GM12872 (cell line): ENCODE measurements around the gene VPS18.

ENCODE experiments used
- TF ChIP-seq, protein P1 (sequence below): IDR thresholded peaks from 3 replicates; pipeline ENCODE4 v1.5.1; 2011; ENCODE audit warnings: low read depth, mild to moderate bottlenecking, low read length, moderate library complexity; ENCODE audit not compliant: insufficient read depth

Gene VPS18

DNA sequence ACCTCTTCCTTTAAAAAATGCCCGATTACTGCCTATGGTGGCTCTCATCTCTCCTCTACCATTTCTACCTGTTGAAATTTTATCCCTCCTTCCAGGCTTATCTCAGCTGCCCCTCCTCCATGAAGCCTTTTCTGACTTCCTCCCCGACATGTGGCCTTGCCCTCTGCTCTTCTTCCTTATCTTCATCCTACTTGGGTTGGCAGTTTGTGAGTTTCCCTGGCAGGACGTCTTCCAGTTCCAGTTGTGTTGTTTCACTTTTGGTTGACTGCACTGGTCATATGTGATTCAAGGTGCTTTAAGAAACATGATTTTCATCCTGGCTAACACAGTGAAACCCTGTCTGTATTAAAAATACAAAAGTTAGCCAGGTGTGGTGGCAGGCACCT lies 39.3 kb downstream of the VPS18 start:
- TF ChIP-seq, protein P1, sequence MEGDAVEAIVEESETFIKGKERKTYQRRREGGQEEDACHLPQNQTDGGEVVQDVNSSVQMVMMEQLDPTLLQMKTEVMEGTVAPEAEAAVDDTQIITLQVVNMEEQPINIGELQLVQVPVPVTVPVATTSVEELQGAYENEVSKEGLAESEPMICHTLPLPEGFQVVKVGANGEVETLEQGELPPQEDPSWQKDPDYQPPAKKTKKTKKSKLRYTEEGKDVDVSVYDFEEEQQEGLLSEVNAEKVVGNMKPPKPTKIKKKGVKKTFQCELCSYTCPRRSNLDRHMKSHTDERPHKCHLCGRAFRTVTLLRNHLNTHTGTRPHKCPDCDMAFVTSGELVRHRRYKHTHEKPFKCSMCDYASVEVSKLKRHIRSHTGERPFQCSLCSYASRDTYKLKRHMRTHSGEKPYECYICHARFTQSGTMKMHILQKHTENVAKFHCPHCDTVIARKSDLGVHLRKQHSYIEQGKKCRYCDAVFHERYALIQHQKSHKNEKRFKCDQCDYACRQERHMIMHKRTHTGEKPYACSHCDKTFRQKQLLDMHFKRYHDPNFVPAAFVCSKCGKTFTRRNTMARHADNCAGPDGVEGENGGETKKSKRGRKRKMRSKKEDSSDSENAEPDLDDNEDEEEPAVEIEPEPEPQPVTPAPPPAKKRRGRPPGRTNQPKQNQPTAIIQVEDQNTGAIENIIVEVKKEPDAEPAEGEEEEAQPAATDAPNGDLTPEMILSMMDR, result no peak

DNA sequence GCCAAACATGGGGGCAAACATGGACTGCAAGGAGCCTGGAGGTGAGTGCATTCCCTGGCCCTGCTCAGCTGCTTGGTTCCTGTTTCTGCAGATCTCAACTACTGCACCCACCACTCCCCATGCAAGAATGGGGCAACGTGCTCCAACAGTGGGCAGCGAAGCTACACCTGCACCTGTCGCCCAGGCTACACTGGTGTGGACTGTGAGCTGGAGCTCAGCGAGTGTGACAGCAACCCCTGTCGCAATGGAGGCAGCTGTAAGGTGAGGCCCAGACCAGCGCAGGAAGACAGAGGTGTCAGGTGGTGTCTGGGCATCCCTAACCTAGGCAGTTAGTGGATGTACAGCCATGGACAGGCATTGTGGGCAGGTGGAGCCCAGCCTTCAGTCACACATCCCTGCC lies 40.2 kb downstream of the VPS18 start:
- TF ChIP-seq, protein P1, result no peak

DNA sequence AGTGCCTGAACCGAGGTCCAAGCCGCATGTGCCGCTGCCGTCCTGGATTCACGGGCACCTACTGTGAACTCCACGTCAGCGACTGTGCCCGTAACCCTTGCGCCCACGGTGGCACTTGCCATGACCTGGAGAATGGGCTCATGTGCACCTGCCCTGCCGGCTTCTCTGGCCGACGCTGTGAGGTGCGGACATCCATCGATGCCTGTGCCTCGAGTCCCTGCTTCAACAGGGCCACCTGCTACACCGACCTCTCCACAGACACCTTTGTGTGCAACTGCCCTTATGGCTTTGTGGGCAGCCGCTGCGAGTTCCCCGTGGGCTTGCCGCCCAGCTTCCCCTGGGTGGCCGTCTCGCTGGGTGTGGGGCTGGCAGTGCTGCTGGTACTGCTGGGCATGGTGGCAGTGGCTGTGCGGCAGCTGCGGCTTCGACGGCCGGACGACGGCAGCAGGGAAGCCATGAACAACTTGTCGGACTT lies 42.0 kb downstream of the VPS18 start:
- TF ChIP-seq, protein P1, result no peak

GRCh38 chr15:40936709-40937666 lies 42.7 kb downstream of the VPS18 start:
- TF ChIP-seq, protein P1, result peak; percentile 49; the same call in 2 of the 3 replicates

DNA sequence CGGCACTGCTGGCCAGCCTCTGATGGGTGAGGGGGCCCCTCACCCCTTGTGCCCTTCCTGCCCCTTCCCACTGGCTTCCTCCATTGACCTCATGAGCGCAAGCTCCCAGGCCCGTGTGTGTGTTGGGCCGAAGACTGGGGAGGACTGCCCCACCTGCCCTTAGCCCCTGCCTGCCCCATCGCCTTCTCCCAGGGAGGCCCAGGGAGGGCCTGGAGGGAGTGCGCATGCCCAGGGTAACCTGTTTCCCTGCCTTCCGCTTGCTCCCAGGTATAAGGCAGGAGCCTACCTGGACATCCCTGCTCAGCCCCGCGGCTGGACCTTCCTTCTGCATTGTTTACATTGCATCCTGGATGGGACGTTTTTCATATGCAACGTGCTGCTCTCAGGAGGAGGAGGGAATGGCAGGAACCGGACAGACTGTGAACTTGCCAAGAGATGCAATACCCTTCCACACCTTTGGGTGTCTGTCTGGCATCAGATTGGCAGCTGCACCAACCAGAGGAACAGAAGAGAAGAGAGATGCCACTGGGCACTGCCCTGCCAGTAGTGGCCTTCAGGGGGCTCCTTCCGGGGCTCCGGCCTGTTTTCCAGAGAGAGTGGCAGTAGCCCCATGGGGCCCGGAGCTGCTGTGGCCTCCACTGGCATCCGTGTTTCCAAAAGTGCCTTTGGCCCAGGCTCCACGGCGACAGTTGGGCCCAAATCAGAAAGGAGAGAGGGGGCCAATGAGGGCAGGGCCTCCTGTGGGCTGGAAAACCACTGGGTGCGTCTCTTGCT lies 43.7 kb downstream of the VPS18 start:
- TF ChIP-seq, protein P1, result peak; percentile 56

DNA sequence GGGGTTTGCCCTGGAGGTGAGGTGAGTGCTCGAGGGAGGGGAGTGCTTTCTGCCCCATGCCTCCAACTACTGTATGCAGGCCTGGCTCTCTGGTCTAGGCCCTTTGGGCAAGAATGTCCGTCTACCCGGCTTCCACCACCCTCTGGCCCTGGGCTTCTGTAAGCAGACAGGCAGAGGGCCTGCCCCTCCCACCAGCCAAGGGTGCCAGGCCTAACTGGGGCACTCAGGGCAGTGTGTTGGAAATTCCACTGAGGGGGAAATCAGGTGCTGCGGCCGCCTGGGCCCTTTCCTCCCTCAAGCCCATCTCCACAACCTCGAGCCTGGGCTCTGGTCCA lies 44.3 kb downstream of the VPS18 start:
- TF ChIP-seq, protein P1, result no peak

GRCh38 chr15:40940296-40940801 lies 46.1 kb downstream of the VPS18 start:
- TF ChIP-seq, protein P1, result no peak
